Measurements from ENCODE around the gene STING1. TPM values are rescaled to one million over a fixed set of nuclear protein-coding genes. Genes with fewer than 3 reads are reported as not detected.
"Not testable (repeated sequence)": the region's sequence is repeated elsewhere in the genome, so short reads cannot be mapped to it uniquely, and the experiment has no call there.

The STING1 gene
- total RNA-seq, 1 donor from 2014 or later = 0.07 TPM

DNA sequence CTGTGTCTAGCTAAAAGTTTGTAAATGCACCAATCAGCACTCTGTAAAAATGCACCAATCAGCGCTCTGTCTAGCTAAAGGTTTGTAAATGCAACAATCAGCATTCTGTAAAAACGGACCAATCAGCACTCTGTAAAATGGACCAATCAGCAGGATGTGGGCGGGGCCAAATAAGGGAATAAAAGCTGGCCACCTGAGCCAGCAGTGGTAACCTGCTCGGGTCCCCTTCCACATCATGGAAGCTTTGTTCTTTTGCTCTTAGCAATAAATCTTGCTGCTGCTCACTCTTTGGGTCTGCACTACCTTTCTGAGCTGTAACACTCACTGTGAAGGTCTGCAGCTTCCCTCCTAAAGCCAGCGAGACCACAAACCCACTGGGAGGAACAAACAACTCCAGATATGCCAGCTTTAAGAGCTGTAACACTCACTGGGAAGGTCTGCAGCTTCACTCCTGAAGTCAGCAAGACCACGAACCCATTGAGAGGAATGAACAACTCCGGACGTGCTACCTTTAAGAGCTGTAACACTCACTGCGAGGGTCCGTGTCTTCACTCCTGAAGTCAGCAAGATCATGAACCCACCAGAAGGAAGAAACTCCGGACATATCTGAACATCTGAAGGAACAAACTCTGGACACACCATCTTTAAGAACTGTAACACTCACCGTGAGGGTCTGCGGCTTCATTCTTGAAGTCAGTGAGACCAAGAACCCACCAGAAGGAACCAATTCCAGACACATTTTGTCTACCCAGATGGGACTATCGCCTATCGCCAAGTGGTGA lies 20.7 kb upstream of the STING1 start:
- H3K4me3 Mint-ChIP-seq; H3K27me3 ChIP-seq; H3F3A ChIP-seq (ENCODE audit: low read depth); H3K36me3 Mint-ChIP-seq; H3K36me3 ChIP-seq; H3K79me2 ChIP-seq (ENCODE audit: low read depth); H3K27ac Mint-ChIP-seq; H3K9me3 Mint-ChIP-seq; H4K20me1 ChIP-seq (ENCODE audit: low read depth); H3K4me1 ChIP-seq; H3K27ac ChIP-seq; H3K27me3 Mint-ChIP-seq (ENCODE audit: insufficient read depth, low read depth); H3K9me3 ChIP-seq (ENCODE audit: low read depth); DNase-seq (ENCODE audit: low spot score); H3K9ac ChIP-seq: not testable (repeated sequence)
- Histone ChIP-seq H3K4me2 (peak overlapping the region; percentile 66), H3K4me3 (peak overlapping the region; percentile 32), H2AFZ (replicated peaks) (peak overlapping the region; percentile 99)
- H3K4me1 Mint-ChIP-seq = peaks cover 16% of the 10 kb centered on the region

DNA sequence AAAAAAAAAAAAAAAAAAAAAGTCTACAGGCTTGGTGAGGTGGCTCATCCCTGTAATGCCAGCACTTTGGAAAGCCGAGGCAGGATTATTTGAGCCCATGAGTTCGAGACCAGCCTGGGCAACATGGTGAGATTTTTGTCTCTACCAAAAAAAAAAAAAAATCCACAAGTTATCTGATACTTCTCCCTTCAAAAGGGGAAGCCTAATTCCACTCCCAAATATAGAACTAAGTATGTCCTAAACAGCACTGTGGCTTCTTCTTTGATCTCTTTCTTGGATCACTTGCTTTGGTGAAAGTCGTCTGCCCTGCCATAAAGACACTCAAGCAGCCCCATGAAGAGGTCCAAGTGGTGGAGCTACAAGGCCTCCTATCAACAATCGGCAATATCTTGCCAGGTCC lies 18.8 kb upstream of the STING1 start:
- peaks cover 16% of the 10 kb centered on the region for H3K4me1 Mint-ChIP-seq

DNA sequence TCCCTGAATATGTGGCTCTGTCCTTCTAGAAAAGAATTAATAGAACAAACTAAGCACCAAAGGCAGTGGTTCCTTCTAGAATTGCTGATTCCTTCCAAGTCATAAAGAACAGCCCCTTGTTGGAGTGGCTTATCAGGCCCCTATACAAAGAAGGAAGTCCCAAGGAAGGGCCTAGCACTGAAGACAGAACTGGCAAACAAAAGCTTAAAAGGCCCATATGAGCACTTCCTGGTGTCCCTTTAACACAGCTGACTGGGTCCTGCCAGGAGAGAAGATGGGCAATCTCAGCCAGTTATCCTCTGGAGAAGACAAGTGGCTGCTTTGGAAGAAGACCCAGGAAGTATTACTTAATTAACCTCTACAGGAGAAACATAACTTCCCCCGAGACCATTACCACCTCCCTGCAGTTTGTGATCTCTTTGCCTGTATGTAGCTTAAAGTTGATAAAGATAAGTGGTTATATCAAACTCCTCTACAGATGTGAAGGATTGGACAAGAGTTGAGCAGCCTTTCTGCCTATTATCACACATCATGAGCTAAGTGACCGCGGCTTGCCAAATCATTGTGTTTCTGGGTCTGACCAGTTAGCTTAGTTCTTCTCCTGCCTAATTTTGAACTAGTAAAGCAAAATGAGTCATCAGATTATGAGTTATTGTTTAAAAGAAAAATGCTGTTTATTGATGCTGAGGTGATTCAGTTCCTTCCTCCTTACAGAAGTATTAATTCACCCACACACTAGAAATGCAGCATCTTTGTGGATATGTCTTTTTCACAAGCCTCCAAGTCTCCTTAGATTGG lies 13.3 kb upstream of the STING1 start:
- TF ChIP-seq EZH2phosphoT487 (IDR thresholded peaks at IDR 0.05) = no peak
- TF ChIP-seq, protein P1, sequence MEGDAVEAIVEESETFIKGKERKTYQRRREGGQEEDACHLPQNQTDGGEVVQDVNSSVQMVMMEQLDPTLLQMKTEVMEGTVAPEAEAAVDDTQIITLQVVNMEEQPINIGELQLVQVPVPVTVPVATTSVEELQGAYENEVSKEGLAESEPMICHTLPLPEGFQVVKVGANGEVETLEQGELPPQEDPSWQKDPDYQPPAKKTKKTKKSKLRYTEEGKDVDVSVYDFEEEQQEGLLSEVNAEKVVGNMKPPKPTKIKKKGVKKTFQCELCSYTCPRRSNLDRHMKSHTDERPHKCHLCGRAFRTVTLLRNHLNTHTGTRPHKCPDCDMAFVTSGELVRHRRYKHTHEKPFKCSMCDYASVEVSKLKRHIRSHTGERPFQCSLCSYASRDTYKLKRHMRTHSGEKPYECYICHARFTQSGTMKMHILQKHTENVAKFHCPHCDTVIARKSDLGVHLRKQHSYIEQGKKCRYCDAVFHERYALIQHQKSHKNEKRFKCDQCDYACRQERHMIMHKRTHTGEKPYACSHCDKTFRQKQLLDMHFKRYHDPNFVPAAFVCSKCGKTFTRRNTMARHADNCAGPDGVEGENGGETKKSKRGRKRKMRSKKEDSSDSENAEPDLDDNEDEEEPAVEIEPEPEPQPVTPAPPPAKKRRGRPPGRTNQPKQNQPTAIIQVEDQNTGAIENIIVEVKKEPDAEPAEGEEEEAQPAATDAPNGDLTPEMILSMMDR (IDR thresholded peaks at IDR 0.05) = no peak
- no peak for TF ChIP-seq EZH2 (IDR thresholded peaks at IDR 0.05)
- no peaks in the 10 kb centered on the region for H4K20me1 ChIP-seq (ENCODE audit: low read depth)
- DNase-seq (ENCODE audit: low spot score) = no peak
- Mint-ChIP-seq H3K27me3 (ENCODE audit: insufficient read depth, low read depth) (no peaks in the 10 kb centered on the region), H3K4me1 (peaks cover 2% of the 10 kb centered on the region), H3K36me3 (no peaks in the 10 kb centered on the region), H3K9me3 (no peaks in the 10 kb centered on the region), H3K4me3 (no peak overlapping the region), H3K27ac (no peak overlapping the region)
- H3F3A ChIP-seq (ENCODE audit: low read depth) = no peaks in the 10 kb centered on the region
- H3K79me2 ChIP-seq (ENCODE audit: low read depth) = no peaks in the 10 kb centered on the region
- H3K27me3 ChIP-seq = no peaks in the 10 kb centered on the region
- H3K4me1 ChIP-seq = no peaks in the 10 kb centered on the region
- H3K9ac ChIP-seq = no peak overlapping the region
- no peak overlapping the region for H3K27ac ChIP-seq
- H3K9me3 ChIP-seq (ENCODE audit: low read depth) = no peaks in the 10 kb centered on the region
- H3K36me3 ChIP-seq = no peaks in the 10 kb centered on the region
- H3K4me3 ChIP-seq = no peak overlapping the region
- no peak overlapping the region for H2AFZ ChIP-seq (replicated peaks)
- no peak overlapping the region for H3K4me2 ChIP-seq

More for the DNA sequence above, 18.8 kb upstream of the STING1 start:
- peaks cover 4% of the 10 kb centered on the region for H3F3A ChIP-seq (ENCODE audit: low read depth)
- H3K4me3 ChIP-seq = no peak overlapping the region
- no peaks in the 10 kb centered on the region for H3K79me2 ChIP-seq (ENCODE audit: low read depth)
- no peaks in the 10 kb centered on the region for H3K9me3 ChIP-seq (ENCODE audit: low read depth)
- H3K36me3 Mint-ChIP-seq = no peaks in the 10 kb centered on the region
- H3K27me3 ChIP-seq = no peaks in the 10 kb centered on the region
- H3K4me3 Mint-ChIP-seq = no peak overlapping the region
- H3K27me3 Mint-ChIP-seq (ENCODE audit: insufficient read depth, low read depth) = no peaks in the 10 kb centered on the region
- no peak overlapping the region for H2AFZ ChIP-seq (replicated peaks)
- no peak for DNase-seq (ENCODE audit: low spot score)
- no peaks in the 10 kb centered on the region for H4K20me1 ChIP-seq (ENCODE audit: low read depth)
- TF ChIP-seq, protein P1 (IDR thresholded peaks at IDR 0.05) = no peak
- TF ChIP-seq EZH2phosphoT487 (IDR thresholded peaks at IDR 0.05) = no peak
- no peak for TF ChIP-seq EZH2 (IDR thresholded peaks at IDR 0.05)
- no peak overlapping the region for H3K27ac ChIP-seq
- no peak overlapping the region for H3K27ac Mint-ChIP-seq
- H3K4me1 ChIP-seq = peaks cover 9% of the 10 kb centered on the region
- no peak overlapping the region for H3K4me2 ChIP-seq
- H3K36me3 ChIP-seq = no peaks in the 10 kb centered on the region
- H3K9me3 Mint-ChIP-seq = peaks cover 2% of the 10 kb centered on the region
- H3K9ac ChIP-seq = no peak overlapping the region

DNA sequence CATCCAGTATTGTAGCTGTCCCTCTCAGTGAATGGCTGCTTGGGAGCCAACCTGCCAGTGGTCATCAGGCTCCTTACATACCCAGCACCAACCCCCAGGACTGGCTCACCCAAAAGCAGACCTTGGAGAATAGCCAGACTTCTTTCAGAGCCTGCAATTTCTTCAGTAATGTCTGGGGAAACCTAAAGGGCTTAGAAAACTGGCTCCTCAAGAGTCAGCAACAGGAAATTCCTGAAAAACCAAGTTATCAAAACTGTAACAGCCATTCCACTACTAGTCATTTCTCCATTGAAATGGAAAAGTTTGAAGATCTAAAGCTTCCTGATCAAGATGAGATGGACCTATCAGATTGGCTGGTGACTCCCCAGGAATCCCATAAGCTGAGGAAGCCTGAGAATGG lies 12.3 kb upstream of the STING1 start:
- Histone ChIP-seq H3K4me2 (no peak overlapping the region), H3F3A (ENCODE audit: low read depth) (no peaks in the 10 kb centered on the region), H3K9ac (no peak overlapping the region), H3K9me3 (ENCODE audit: low read depth) (no peaks in the 10 kb centered on the region), H3K36me3 (no peaks in the 10 kb centered on the region), H3K27ac (no peak overlapping the region), H3K4me1 (no peaks in the 10 kb centered on the region), H3K27me3 (no peaks in the 10 kb centered on the region), H3K79me2 (ENCODE audit: low read depth) (no peaks in the 10 kb centered on the region), H3K4me3 (no peak overlapping the region), H2AFZ (replicated peaks) (no peak overlapping the region), H4K20me1 (ENCODE audit: low read depth) (no peaks in the 10 kb centered on the region)
- Mint-ChIP-seq H3K27ac (no peak overlapping the region), H3K27me3 (ENCODE audit: insufficient read depth, low read depth) (no peaks in the 10 kb centered on the region), H3K4me3 (no peak overlapping the region), H3K4me1 (peaks cover 2% of the 10 kb centered on the region), H3K9me3 (no peaks in the 10 kb centered on the region), H3K36me3 (no peaks in the 10 kb centered on the region)
- TF ChIP-seq EZH2 (IDR thresholded peaks at IDR 0.05) (no peak), EZH2phosphoT487 (IDR thresholded peaks at IDR 0.05) (no peak)
- TF ChIP-seq, protein P1 (IDR thresholded peaks at IDR 0.05) = no peak
- DNase-seq (ENCODE audit: low spot score) = no peak
